A673 (cell line): ENCODE data around the gene DPEP3.
"Not testable (repeated sequence)": the region's sequence is repeated elsewhere in the genome, so short reads cannot be mapped to it uniquely, and the experiment has no call there.

Experiments
- CTCF ChIP-seq: fragments of 300-800, 200-600 bp; sonication (generic); conservative IDR thresholded peaks from 2 replicates; pipeline ENCODE4 v1.5.1; 2017; ENCODE audit warnings: low read depth, mild to moderate bottlenecking, antibody characterized with exemption, low read length, moderate library complexity, mixed read lengths
- EZH2 ChIP-seq: fragments of 200-600 bp; sonication (generic); IDR thresholded peaks from 2 replicates; pipeline ENCODE4 v1.6.1; 2017; ENCODE audit warnings: borderline replicate concordance, low read depth, mild to moderate bottlenecking, mixed read lengths, antibody characterized with exemption, low read length; ENCODE audit not compliant: poor library complexity, severe bottlenecking

GRCh38 chr16:67994040-67994408 lies 13.7 kb upstream of the DPEP3 start:
- not testable (repeated sequence) for TF ChIP-seq CTCF, EZH2
